Mucosa of descending colon (tissue), 3 donors: ENCODE results near the gene ALKBH5. TPM values are rescaled to one million over a fixed set of nuclear protein-coding genes. Genes with fewer than 3 reads are reported as not detected.

Source experiments
- ATAC-seq: fragments of 200-7000 bp; cut with Tn5 transposase; one replicate; pipeline ENCODE4 v1.9.1; 2020; ENCODE audit warnings: mild to moderate bottlenecking, moderate library complexity
- DNase-seq, 3 donors: peaks; one replicate each; pipeline ENCODE4 v3.0.0-alpha.2; 2020
- H3K36me3 ChIP-seq: fragments of 200-600 bp; one replicate; pipeline ENCODE4 v1.8.0; 2021; ENCODE audit warnings: low read depth, mild to moderate bottlenecking
- H3K4me1 ChIP-seq: fragments of 200-600 bp; one replicate; pipeline ENCODE4 v1.8.0; 2021; ENCODE audit warnings: low read depth, mild to moderate bottlenecking
- H3K4me3 ChIP-seq: fragments of 200-600 bp; one replicate; pipeline ENCODE4 v1.8.0; 2021; ENCODE audit warnings: mild to moderate bottlenecking
- H3K9me3 ChIP-seq: fragments of 200-600 bp; one replicate; pipeline ENCODE4 v1.8.0; 2021; ENCODE audit warnings: mild to moderate bottlenecking
- CTCF ChIP-seq: fragments of 200-600 bp; IDR thresholded peaks from one replicate; pipeline ENCODE4 v1.8.0; 2022; ENCODE audit warnings: antibody characterized with exemption, mild to moderate bottlenecking
- intact Hi-C, 2 donors: fragments of 100-400 bp; cut with DNase I in 1 of 2; cut with micrococcal nuclease in 1 of 2; formaldehyde crosslinking; loops; one replicate each; pipeline versions ENCODE4 v1.11.0 to v1.11.1; 2022; cut with DNase I, micrococcal nuclease
- total RNA-seq, 3 donors: library from RNA; stranded (reverse); fragmentation: NEBNext Ultra II Directional in 2 of 3; extraction: Animal tissue kit (Norgen Biotek cat#: 25700) in 2 of 3; gene quantifications; one replicate each; pipeline versions ENCODE4 v1.2.1 to v1.2.4, GENCODE V29; 2021 to 2023
- donor health status: DM: no; HTN: no; CAD: no; lungs with moderate emphysema.
- donor health status: DM: no; HTN: no; CAD: no.
- donor health status: DM: no; HTN: yes; CAD: no.

Gene ALKBH5
- total RNA-seq, 3 donors from 2014 or later, result 70.7 to 151 (median 75.6) TPM

GRCh38 chr17:18182110-18182977, 1.3 kb upstream of the ALKBH5 start:
- peak overlapping the region; percentile 75 for H3K4me3 ChIP-seq
- peaks cover 33% of the 10 kb centered on the region for H3K4me1 ChIP-seq
- no peak for TF ChIP-seq CTCF
- intact Hi-C loops, result no loop called here
- peak; percentile 60 to 62 (median 60) for DNase-seq
- peak; percentile 11 for ATAC-seq
- H3K9me3 ChIP-seq, result no peaks in the 10 kb centered on the region
- H3K36me3 ChIP-seq, result peaks cover 5% of the 10 kb centered on the region

GRCh38 chr17:18182978-18183333, 672 bp upstream of the ALKBH5 start:
- H3K4me1 ChIP-seq, result peaks cover 40% of the 10 kb centered on the region
- peak overlapping the region; percentile 75 for H3K4me3 ChIP-seq
- TF ChIP-seq CTCF, result peak; percentile 6
- DNase-seq, result peak; percentile 86 to 92 (median 92)
- no peaks in the 10 kb centered on the region for H3K9me3 ChIP-seq
- peaks cover 5% of the 10 kb centered on the region for H3K36me3 ChIP-seq
- ATAC-seq, result peak; percentile 53
- intact Hi-C loops, result no loop called here

GRCh38 chr17:18184143-18185031, 759 bp downstream of the ALKBH5 start:
- Histone ChIP-seq H3K36me3 (peaks cover 5% of the 10 kb centered on the region), H3K9me3 (no peaks in the 10 kb centered on the region), H3K4me1 (peaks cover 45% of the 10 kb centered on the region), H3K4me3 (peak overlapping the region; percentile 75)
- no peak for TF ChIP-seq CTCF
- peak; percentile 1 for ATAC-seq
- intact Hi-C loops, result no loop called here
- peak; percentile 59 to 82 (median 65) for DNase-seq

- peaks cover 45% of the 10 kb centered on the region for H3K4me1 ChIP-seq
- DNase-seq (no peak), ATAC-seq (no peak)
- TF ChIP-seq CTCF, result no peak
- peaks cover 5% of the 10 kb centered on the region for H3K36me3 ChIP-seq
- H3K9me3 ChIP-seq, result no peaks in the 10 kb centered on the region
- intact Hi-C loops, result no loop called here
- no peak overlapping the region for H3K4me3 ChIP-seq
Measured at GRCh38 chr17:18185391-18185790, 1.8 kb downstream of the ALKBH5 start.

GRCh38 chr17:18185832-18186626, 2.4 kb downstream of the ALKBH5 start:
- H3K4me3 ChIP-seq, result no peak overlapping the region
- no peaks in the 10 kb centered on the region for H3K9me3 ChIP-seq
- no peak for TF ChIP-seq CTCF
- peaks cover 5% of the 10 kb centered on the region for H3K36me3 ChIP-seq
- ATAC-seq (no peak), DNase-seq (no peak)
- intact Hi-C loops, result no loop called here
- H3K4me1 ChIP-seq, result peaks cover 51% of the 10 kb centered on the region
